Activated effector memory CD4-positive, alpha-beta T cell treated with anti-CD3 and anti-CD28 coated beads, Interleukin-2, amount 50 U/mL, for 16 hours (primary cell): Measurements from ENCODE around the gene IL10RB.
"Not testable (repeated sequence)": the region's sequence is repeated elsewhere in the genome, so short reads cannot be mapped to it uniquely, and the experiment has no call there.

ENCODE experiments used
- DNase-seq: peaks from one replicate; pipeline ENCODE4 v3.0.0-alpha.2; 2020

IL10RB gene

DNA sequence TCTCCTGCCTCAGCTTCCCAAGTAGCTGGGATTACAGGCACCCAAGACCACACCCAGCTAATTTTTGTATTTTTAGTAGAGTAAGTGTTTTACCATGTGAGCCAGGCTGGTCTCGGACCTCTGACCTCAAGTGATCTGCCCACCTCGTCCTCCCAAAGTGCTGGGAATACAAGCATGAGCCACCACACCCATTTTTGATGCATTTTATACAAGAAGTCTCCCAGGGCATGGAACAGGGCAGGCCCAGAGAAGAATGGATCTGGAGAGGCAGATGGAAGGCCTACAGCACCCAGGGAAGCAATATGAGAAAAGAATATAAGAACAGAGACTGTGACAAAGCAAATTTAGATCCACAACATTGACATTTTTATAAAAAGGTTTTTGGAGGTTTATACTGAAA, 39.8 kb downstream of the IL10RB start:
- DNase-seq, result no peak

DNA sequence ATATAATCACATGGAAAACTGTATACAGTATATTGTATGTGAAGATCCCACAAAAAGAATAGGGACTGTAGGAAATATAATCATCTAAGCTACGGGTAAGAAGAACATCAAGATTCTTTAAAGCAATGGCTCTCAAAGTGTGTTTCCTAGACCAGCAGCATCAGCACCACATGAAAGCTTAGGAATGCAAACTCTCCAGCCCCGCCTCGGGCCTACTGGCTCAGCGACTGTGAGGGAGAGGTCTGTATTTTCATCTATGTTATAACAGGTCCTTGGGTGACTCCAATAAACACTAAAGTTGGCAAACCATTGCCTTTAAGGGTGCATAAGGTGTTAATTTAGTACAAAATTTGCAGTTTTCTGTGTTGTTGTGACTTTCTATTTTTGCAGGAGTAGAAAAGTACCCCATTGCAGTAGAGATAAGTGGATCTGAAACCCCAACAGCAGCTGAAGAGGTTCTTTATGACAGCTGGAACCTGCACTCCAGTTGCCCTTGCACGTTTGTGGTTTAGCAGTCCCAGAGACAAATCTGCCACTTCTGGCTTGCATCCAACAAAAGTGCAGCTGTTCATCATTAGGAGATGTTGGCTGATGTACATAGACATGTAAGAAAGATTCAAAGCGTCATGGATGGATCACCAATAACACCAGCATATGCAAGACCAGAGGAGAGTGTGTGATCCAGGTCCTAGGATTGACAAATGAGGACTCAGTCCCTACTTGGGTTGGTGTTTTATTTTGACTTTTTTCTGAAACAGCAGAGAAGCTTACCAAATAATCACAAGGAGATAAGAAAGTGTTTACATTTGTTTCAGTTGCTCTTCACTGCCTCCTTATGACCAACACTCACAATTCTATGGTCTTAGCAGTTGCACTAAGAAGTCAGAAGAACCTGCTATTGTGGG, 42.7 kb downstream of the IL10RB start:
- DNase-seq, result no peak

DNA sequence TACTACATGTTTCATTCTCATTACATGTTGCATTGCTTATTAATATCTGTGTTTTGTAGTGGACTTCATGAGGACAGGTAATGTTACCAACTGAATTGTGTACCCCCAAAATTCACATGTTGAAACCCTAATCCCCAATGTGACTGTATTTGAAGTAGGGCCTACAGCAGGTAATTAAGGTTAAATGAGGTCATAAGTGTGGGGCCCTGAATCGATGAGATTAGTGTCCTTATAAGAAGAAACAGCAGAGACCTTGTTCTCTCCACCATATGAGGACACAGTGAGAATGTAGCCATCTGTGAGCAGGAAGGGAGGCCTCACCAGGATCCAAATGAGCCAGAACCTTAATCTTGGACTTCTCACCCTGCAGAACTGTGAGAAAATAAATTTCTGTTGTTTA, 43.6 kb downstream of the IL10RB start:
- no peak for DNase-seq

DNA sequence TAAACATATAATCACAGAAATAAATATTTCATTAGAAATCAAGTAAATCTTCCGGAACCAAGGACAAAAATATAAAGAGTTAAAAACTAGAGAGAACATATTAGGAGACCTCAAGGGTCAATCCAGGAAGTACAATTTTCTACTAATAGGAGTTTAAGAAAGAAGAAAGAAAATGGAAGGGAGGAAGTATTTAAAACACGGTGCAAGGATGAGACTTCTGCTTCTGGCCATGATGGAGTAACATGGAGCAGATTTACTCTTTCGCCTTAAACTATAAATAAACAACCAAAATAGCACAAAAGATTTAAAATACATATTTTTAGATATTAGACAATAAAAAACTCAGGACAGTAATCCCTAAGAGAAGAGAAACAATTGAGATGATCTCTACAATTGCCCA, 46.0 kb downstream of the IL10RB start:
- no peak for DNase-seq

DNA sequence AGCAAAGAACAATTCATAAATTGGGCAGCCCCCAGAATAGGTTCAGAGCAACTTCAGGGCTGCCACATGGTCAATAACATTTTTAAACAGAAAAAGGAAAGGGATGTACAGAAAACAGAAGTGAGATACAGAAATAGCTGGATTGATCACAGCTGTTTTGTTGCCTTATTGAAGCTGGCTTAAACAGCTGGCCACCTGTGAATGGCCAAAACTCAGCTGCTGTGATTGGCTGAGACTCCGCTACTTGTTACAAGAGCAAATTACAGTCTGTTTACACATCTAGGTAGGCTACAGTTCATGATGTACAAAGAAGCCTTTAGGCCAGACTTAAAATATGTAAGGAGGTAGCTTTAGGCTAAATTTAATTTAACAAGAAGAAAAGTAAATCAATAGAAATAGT, 47.0 kb downstream of the IL10RB start:
- DNase-seq, result no peak

DNA sequence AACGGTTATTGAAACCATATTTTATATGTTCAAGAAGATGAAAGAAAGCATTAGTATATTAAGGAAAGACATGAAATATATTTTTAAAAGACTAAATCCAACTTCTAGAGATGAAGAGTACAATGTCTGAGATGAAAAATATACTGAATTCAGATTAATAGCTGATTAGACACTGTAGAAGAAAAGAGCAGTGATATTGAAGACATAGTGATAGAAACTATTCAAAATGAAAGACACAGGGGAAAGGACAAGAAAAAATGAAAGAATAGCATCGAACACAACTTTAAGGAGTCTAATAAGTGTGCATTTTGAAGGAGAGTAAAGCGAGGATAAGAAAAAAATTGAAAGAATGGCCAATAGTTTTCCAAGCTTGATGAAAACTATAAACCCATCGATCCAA, 47.4 kb downstream of the IL10RB start:
- DNase-seq, result no peak

DNA sequence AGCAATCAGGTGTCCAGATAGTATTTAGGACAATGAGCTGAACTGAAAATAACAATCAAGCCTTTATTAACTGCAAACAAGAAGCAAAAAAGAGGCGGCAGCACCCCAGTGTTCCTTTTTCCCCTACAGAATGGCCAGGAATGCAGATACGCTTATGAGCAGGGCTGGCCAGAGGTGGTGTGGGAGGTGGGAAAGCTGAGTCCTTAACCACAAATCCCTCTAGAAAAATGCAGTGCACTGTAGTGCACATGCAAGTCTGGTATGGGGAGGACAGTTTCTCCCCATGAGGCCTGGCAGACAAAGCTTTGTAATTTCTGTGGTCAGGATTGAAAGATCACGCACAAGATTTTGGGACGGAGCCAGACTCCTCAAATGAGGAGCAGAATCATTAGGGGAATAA, 47.9 kb downstream of the IL10RB start:
- DNase-seq, result no peak

DNA sequence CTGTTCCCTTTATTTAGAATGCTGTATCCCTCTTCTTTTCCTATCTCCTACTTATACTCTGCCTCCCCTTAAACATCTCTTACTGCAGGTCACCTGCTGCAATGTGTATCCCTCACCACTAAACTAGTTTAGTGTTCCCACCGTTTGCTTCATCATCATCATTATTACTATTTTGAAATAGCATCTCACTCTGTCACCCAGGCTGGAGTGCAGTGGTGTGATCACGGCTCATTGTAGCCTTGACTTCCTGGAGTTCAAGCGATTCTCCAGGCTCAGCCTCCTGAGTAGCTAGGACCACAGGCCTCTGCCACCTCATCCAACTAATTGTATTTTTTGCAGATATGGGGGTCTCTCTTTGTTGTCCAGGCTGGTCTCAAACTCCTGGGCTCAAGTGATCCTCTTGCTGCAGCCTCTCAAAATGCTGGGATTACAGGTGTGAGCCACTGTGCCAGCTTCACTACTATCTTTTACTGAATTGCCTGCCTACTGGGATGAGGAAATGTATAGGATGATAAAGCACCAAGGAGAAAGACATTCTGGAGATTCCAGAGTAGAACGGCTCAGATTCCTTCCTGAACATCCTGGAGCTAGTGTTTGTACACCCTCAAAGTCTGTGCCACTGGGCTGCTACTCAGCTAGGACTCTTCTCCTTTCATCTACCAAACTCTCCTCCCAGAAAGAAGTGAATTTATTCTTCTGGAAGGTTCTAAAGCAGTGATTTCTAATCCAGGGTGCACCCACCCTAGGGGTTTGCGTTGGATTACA, 50.0 kb downstream of the IL10RB start:
- DNase-seq, result no peak

DNA sequence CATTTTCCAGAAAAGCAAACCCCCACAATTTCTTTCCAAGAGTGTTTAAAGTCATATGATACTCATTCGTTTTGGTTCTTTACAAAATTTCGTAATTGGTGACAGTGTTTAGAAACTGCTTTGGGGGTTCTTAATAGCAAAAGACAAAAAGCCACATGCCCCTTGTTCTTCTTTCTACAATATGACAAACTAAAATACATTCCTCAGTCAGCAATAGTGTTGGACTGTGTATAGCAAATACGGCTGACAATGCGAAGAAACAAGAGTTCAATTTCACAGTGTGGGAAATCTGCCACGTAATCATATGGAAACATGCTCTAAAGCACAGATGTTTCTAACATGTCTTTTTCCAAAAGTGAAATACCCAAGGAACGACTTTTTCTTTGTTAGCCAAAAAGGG, 51.0 kb downstream of the IL10RB start:
- no peak for DNase-seq

DNA sequence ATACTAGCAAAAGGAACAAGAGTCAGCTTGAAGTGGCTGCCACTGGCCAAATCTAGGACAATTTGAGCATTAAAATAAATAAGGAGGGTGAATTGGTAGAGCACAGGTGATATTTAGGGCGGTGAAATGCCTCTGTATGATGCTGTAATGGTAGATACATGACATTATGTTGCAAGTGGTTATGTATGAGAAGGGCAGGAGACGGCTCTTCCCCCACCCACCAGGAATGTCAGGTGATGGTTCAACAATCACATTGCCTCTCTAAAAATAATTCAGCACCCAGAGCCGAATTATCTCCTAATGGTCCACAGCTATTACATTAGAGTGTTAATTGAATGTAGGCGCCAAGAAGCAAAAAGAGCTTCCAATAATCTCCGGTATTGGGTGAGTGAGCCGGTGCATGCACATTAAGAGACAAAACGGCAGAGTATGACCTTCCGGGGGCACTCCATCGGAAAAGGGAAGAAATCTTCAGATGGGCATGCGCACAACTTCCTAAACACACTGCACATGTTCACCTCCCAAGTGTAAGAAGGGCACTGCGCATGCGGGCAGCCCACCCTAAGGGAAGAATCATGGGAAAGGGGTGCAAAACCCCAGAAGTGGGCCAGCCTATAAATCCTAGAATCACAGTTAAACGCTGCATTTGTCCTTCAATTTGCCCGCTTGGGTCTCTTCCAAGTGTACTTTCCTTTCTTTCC, 51.8 kb downstream of the IL10RB start:
- no peak for DNase-seq

DNA sequence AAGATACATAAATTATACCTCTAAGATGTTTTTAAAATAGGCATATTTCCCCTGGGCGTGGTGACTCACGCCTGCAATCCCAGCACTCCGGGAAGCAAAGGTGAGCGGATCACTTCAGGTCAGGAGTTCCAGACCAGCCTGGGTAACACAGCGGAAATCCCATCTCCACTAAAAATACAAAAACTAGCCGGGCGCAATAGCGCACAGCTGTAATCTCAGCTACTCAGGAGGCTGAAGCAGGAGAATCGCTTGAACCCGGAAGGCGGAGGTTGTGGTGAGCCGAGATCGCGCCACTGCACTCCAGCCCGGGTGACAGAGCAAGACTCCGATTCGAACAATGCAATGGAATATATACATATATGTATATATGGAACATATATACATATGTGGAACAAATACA, 54.8 kb downstream of the IL10RB start:
- DNase-seq, result not testable (repeated sequence)

DNA sequence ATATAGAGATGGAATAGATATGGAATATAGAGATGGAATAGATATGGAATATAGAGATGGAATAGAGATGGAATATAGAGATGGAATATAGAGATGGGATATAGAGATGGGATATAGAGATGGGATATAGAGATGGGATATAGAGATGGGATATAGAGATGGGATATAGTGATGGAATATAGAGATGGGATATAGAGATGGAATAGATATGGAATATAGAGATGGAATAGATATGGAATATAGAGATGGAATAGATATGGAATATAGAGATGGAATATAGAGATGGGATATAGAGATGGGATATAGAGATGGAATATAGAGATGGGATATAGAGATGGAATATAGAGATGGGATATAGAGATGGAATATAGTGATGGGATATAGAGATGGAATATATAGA, 57.4 kb downstream of the IL10RB start:
- not testable (repeated sequence) for DNase-seq

DNA sequence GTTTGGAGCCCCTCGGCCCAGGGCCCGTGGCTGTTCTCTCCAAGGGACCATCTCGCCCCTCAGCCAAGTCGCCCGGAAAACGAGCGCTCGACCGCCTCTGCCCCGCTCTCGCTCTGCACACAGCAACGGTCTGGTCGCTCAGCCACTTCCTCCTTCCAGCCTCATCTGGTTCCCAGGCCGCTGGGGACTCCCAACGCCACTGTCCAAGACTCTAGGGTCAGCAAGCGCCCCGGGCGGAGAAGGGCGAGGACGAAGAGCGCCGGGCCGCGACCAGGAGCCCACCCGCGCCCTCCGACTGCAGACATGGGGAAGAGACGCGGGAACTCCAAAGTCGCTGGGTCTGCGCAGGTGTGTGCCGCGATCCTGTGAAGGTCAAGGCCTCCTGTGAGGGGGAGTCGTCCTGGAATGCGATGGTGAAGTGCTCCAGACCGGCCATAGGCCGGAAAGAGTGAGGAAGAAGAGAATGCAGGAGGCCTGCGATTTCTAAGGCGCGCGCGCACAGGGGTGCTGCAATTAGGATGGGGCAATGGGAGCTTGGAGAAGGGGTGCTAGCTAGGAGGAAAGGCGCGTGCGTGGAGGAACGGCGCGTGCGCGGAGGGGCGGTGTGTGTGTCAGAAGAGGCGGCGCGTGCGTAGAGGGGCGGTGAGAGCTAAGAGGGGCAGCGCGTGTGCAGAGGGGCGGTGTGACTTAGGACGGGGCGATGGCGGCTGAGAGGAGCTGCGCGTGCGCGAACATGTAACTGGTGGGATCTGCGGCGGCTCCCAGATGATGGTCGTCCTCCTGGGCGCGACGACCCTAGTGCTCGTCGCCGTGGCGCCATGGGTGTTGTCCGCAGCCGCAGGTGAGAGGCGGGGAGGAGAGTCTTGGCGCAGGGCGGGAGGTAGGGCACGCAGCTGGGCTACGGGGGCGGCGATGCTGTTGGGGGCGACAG, 58.4 kb downstream of the IL10RB start, which contains the start of gene IFNAR1:
Gene IFNAR1 (plus strand): TSS at position 680 of the 931 bp plus-strand sequence. CDS start 86 bp downstream, at position 766.
- DNase-seq, result peak; percentile 100

DNA sequence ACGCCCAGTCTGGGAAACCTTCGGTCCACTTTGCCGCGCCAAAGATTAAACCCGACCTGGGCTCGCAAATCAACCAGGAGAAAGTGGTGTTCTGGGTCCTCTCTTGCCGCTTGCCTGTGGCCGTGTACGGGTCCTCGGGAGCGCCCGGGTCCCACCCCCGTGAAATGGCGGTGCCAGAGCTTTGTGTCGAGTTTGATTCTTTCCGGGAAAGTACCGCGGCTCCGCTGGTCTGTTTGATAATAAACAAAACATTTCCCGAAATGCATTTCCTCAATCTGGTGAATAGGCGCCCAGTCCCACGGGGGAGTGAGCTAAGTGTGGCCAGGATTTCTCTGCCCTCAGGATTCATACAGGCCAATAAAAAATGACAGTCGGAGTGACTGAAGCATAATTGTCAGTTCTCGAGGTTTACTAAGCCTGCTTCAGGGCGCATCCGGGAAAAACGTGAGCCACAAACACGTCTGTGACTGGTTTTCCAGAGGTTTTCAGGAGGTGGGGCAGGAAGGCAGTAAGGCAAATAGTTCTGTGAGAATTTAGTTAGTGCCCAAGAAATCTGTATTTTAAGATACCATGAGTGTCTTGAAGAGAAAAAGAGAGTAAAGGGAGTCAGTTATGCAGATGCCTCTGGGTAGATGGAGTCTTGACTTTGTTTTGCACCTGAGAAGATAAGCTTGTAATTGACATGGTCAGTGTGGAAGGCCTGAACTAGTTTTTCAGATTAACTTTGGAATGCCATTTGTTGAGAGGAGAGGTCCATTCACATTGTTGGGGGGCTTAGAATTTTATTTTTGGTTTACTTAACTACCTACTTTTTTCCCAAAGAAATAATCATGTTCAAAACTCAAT, 59.3 kb downstream of the IL10RB start:
- peak; percentile 91 for DNase-seq

DNA sequence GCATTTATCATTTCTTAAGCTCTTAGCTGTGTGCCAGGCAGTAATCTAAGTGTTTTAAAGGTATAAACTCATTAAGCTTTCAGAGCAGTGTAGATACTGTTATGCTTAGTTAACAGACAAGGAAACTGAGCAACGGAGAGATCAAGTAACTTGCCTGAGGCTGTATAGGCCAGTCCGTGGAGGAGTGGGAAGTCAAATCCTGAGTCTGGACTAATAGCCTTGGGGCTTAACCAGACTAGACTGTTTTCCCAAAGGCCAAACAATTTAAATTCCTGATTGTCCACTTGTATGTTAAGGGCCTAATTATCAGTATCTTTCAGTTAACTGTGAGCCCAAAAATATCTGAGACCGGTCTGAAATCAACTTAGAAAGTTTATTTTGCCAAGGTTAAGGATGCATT, 61.2 kb downstream of the IL10RB start:
- DNase-seq, result no peak

DNA sequence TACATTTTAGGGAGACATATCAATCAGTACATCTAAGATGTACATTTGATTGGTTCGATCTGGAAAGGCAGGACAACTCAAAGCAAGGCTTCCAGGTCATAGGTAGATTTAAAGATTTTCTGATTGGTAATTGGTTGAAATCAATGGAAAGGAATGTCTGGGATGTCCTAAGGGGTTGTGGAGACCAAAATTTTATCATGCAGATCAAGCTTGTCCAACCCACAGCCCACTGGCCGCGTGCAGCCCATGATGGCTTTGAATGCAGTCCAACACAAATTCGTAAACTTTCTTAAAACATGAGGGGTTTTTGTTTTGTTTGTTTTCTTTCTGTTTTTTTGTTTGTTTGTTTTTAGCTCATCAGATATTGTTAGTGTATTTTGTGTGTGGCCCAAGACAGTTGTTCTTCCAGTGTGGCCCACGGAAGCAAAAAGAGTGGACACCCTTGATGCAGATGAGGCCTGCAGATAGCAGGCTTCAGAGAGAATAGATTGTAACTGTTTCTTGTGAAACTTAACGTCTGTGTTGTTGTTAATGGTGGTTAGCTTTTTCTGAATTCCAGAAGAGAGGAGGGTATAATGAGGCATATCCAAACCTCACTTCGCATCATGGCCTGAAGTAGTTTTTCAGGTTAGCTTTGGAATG, 61.7 kb downstream of the IL10RB start:
- no peak for DNase-seq

DNA sequence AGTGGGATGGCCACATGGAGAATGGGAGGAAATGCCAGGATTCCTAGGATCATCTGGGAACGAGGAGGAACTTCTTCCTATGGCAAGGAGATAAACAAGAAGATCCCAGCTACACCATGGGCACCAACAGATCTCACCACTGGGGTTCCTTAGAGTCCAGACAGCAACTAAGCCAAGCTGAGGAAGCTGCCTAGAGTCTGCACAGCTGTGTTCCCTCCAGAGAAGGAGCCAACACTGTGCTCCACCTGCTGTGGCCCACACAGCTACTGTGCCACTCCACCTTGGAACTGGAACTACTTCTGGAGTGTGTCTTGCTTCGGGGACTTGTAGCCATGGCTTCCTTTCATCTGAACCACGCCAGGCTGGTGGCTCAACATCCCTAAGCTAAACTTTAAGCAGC, 64.6 kb downstream of the IL10RB start:
- DNase-seq, result no peak

DNA sequence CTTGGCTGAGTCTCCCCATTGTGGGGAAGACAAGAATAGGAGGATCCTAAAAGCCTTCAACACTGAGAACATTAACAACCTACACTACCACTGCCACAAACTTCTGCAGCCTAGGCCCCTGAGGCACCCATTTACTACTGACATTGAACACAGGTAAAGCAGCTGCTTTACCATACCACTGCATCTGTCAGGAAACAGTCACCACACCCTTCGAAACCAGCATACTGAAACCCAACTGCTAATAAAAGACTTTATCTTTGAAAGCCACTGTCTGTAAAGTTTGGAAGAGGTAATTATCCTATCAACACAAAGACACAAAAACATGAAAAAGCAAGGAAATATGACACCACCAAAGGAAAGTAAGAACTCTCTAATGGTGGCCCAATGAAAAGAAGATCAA, 66.0 kb downstream of the IL10RB start:
- DNase-seq, result no peak

DNA sequence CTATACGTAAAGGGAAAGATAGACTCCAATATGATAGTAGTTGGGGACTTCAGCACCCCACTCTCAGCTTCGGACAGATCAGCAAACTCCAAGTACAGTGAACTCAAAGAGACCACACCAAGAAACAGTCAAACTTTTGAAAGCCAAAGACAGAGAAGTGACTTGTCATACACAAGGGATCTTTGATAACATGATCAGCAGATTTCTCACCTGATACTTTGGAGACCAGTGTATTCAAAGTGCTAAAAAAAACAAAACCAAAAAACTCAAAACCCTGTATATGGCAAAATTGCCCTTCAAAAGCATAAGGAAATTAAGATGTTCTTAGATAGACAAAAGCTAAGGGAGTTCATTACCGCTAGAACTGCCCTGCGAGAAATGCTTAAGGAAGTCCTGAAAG, 68.0 kb downstream of the IL10RB start:
- DNase-seq, result no peak

DNA sequence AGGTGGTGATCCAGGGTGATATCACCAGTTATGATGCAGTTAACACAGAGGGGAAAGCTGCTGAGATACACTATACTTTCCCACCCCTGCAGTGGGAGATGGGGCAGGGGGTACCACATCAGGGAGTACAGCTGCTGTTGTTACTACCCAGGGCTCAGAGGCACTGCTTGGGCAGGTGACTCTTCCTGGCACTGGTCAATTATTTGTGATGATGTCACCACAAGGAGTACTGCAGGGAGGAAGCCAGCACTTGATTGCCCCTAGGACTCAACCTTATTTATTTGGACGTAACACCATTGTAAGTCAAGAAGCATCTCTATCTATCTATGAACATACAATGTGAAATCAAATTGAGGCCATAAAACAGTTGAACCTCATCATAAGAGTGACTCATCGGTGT, 68.7 kb downstream of the IL10RB start:
- DNase-seq, result no peak

DNA sequence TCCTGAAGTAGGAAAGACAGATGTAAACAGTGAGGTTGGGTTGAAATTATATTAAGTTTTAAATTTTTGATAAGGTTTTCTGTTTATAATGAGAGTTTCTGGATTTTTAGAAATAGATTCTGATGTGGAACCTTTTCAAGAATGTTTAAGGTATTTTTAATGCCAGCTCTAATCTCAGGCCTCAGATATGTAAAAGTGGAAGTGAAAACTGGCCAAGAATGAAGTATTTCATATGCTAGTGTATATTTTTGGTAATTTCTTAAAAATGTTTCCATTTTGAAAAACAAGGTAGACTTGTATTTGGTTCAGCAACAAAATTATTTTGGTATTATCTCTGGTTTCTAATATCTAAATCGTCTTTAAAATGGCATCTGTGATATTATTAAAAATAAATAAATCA, 73.0 kb downstream of the IL10RB start:
- DNase-seq, result no peak
